ENCODE data around the gene FARP1.

Gene FARP1

DNA sequence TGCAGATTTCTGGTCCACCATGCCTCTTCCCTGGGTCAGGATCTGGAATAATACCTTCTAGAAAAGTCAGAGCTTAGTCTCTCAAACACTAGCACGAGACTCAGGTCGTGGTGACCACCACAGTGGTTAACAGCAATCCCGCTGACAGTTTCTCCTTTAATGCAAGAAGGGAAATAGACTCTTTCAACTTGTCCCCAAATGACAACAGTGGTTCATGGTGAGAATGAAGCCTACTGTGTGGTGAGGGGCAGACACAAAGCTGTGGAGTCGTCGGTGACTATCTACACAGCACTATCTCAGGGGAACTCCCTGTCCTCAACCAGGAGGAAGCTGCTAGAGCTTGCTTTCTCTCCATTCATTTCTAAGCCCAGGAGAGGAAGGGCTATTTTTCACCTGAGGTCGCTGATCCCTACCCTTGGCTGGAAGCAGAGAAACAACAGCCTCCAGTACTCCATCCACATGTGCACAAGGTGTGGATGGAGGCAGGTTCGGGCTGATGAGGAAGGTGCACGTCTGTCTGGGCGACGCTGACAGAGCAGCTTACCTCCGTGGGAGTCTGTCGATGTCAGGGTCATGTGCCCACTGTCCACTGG, 361.6 kb downstream of the FARP1 start:
- CTCF ChIA-PET, result interaction anchor here (1.1 to 3.4 kb wide), 17 partner anchors 11 to 762 kb away, joined by 3 to 13 read pairs (median 4); no protein-coding TSS in a partner anchor
- POLR2A ChIA-PET, result interaction anchor here (0.5 kb wide), 1 partner anchor 723 kb away, joined by 3 read pairs; no protein-coding TSS in a partner anchor
- TF ChIP-seq, protein P1, sequence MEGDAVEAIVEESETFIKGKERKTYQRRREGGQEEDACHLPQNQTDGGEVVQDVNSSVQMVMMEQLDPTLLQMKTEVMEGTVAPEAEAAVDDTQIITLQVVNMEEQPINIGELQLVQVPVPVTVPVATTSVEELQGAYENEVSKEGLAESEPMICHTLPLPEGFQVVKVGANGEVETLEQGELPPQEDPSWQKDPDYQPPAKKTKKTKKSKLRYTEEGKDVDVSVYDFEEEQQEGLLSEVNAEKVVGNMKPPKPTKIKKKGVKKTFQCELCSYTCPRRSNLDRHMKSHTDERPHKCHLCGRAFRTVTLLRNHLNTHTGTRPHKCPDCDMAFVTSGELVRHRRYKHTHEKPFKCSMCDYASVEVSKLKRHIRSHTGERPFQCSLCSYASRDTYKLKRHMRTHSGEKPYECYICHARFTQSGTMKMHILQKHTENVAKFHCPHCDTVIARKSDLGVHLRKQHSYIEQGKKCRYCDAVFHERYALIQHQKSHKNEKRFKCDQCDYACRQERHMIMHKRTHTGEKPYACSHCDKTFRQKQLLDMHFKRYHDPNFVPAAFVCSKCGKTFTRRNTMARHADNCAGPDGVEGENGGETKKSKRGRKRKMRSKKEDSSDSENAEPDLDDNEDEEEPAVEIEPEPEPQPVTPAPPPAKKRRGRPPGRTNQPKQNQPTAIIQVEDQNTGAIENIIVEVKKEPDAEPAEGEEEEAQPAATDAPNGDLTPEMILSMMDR (IDR thresholded peaks at IDR 0.05; ENCODE audit: control extremely low read depth, extremely low read depth, low read depth, missing control alignments), result no peak
- peak; percentile 66 for DNase-seq (ENCODE audit: extremely low spot score)
